Limb (tissue), 2 donors: ENCODE data around the gene SLC47A2.
"Not testable (repeated sequence)": the region's sequence is repeated elsewhere in the genome, so short reads cannot be mapped to it uniquely, and the experiment has no call there.

Experiments used
- DNase-seq, 2 donors: peaks; one replicate each; pipeline ENCODE4 v3.0.0-alpha.2; 2016; ENCODE audit errors: extremely low spot score in 2 of 2

Gene SLC47A2, protein sequence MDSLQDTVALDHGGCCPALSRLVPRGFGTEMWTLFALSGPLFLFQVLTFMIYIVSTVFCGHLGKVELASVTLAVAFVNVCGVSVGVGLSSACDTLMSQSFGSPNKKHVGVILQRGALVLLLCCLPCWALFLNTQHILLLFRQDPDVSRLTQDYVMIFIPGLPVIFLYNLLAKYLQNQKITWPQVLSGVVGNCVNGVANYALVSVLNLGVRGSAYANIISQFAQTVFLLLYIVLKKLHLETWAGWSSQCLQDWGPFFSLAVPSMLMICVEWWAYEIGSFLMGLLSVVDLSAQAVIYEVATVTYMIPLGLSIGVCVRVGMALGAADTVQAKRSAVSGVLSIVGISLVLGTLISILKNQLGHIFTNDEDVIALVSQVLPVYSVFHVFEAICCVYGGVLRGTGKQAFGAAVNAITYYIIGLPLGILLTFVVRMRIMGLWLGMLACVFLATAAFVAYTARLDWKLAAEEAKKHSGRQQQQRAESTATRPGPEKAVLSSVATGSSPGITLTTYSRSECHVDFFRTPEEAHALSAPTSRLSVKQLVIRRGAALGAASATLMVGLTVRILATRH

DNA sequence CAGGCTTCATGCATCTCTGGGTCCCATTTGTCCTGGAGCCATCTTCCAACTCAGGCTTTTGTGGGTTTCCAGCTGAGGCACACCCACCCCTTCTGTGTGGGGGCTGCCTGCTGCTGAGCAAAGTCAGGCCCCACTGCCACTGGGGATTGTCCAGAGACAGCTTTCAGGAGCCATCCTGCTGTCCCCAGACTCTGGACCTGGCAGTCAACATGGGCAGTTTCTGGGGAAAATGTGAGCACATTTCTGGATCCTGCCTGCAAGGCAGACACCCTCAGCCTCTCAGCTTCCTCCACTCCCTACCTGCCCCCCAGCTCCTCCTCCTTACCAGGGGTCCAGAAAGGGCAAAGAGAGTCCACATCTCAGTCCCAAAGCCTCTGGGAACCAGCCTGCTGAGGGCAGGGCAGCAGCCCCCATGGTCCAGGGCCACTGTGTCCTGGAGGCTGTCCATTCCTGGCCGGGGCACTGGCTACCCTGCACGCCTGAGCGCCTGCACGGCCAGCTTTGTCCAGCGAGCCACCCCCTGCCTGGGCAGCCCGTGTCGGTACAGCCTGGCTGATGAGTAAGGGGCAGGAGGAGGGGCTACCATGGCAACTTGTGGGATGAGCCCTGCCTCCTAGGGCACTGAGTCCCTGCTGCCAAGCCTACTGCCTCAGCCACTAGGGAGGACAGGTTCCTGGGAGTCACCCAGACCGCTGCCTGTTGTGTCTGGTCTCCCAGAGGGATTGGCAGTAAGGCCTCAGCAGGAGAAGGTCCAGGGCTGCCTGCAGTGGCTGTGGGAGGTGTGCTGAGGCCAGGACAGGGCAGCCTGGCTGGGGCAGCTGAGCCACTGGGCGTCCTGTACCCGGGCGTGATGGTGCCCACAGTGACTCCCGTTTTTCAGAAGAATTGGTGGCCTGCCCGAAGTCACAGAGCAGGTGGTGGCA, at the start of gene SLC47A2:
Gene SLC47A2, minus strand, starts transcription at position 477 of the 923 bp plus-strand sequence. Its CDS starts 29 bp downstream, at position 448.
- DNase-seq = no peak

- no peak for DNase-seq
These were observed 49.6 kb upstream of the SLC47A2 start for GRCh38 chr17:19766016-19766415.

- not testable (repeated sequence) for DNase-seq
These were observed 47.6 kb upstream of the SLC47A2 start for GRCh38 chr17:19763991-19764390.

DNA sequence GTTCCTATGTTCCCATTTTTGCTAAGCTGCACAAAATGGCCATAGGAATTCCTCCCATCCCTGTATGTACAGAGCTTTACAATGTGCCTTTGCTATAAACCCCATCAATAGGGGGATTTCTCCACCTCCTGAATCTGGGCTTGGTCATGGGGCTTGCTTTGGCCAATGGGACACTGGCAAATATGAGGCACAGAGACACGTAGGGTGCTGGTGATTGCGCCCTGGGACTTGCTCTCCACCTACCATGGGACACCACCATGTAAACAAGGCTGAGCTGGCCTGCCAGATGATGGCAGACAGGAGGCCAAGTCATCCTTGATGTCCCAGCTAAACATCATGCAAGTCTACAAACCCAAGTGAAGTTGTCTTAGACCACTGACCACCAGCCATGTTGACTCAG, 47.0 kb upstream of the SLC47A2 start:
- DNase-seq = no peak

- peak; percentile 59 to 63 for DNase-seq
These were observed 46.2 kb upstream of the SLC47A2 start for GRCh38 chr17:19762515-19762961.

- no peak for DNase-seq
These were observed 44.4 kb upstream of the SLC47A2 start for GRCh38 chr17:19760746-19761145.

GRCh38 chr17:19759568-19760549, 43.5 kb upstream of the SLC47A2 start:
- peak in 1 of 2 donors; percentile 21 for DNase-seq

DNA sequence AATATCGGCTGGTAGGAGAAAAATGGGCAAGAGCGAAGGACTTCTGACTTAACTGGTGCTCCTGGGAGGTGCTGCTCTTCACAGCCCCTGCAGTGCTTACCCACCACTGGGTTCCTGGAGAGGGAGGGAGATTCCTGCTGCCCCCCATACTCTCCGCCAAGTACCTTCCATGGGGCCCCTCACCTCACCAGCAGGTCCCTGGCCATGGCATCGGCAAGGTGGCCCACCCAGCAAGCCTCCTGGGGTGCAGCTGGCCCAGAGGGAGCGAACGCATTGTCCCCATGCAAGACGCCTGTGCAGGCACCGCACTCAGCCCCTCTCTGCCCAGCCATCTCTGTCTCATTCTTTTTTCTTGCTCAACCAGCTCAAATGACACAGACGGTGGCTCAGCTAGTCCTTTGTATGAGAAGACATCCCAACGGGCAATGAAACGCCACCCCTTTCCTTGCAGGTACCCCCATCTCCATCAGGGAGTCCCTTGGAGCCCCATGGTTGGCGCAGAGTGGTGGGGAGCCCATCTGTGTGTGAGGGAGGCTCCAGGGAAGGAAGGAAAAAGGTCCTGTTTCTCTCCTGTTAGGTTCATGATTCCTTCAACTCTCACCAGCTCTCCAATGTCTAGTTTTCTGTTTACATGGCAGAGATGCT, 41.3 kb upstream of the SLC47A2 start:
- no peak for DNase-seq

DNA sequence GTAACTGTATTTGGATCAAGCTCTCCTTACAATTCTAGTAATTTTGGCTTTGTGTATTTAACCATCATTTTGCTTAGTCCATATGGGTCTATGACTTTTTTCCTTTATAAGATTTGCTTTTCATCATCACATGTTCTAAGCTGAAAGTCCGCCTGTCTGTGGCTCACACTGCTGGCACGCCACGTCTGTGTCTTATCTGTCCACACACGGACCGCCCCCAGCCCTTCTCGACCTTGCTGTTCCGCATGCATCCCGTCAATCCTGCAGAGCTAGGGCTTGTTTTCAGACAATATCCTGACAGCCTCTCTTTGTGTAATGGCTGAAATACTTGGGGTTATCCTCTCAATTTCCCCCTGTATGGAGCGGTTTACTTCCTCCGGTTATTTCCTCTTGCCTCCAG, 40.2 kb upstream of the SLC47A2 start:
- DNase-seq = no peak

DNA sequence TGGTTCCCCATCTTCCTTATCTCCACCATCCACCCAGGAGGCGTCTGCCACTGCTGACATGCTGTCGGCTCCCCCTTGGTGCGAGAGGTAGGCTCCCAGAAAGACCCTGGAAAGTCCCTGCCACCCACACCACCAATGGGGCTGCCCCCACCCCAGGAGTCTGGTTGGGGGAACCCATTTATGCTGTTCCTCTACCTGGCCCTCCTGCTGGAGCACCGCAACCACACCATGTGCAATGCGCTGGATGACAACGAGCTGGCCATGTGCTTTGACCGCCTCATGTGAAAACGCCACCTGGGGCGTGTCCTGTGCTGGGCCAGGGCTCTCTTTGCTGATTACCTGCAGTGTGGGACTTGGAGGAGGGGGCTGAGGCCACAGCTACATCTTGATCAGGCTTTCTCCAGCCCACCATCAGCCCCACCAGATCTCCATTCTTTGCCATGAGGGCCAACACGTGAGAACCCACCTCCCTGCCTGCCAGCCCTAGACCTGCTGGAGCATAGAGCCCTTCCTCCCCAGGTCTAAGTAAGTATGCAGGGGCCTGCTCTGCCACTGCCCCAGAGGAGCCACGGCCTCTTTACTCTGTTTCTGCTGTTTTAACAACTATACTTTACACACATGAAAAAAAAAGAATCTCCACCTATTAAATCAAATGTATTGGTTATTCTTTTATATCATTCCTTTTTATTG, 39.6 kb upstream of the SLC47A2 start:
- no peak for DNase-seq

DNA sequence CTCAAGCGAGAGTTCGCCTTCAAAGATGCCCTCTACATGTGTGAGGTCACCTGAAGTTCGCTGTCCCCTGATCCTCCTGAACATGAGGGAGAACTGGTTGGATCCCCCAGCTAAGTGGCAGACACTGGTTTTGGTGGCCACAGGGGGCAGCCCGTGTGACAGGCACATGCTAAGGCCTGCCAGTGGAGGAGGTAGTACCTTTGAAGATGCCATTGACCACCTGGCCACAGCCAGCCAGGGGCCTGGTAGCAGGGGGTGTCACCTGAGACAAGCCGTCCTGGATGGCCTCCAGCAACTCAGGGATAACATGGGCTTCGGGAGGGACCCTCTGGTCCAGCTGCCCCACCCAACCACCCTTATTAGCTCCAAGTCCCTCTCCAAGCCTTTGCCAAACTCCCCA, 39.0 kb upstream of the SLC47A2 start:
- DNase-seq = no peak

DNA sequence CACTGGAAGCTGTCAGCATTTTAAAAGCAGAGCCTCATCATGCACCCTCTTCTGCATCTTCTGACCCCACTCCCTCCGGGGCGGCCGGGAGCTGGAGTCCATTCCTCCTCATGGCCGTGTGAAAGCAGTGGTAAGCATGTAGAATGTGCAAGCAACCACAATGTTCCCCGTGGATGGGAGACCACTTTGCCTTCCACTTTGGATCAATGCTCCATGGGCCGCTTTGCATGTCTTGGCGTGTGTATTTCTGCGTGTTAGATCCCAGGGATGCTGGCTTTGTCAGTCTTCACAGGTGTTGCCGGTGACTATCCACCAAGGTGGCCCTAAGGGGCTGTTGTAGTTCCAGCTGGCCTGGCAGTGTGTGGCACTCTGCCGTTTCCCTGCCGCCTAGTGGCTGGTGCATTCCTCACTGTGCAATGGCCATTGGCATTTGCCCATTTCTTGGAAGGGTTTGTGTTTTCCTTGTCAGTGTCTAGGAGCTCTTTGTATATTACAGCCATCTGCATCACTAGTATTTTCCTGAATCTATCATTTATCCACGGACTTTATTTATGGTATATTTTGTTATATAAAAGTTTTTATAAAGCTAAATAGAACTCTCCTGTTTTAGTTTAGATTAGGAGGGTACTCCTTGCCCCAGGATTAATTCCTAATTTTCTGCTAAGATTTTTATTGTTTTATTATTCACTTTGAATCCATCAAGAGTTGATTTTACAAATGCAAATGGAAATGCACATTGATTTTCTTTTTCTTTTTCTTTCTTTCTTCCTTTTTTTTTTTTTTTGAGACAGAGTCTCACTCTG, 37.5 kb upstream of the SLC47A2 start:
- DNase-seq = no peak

DNA sequence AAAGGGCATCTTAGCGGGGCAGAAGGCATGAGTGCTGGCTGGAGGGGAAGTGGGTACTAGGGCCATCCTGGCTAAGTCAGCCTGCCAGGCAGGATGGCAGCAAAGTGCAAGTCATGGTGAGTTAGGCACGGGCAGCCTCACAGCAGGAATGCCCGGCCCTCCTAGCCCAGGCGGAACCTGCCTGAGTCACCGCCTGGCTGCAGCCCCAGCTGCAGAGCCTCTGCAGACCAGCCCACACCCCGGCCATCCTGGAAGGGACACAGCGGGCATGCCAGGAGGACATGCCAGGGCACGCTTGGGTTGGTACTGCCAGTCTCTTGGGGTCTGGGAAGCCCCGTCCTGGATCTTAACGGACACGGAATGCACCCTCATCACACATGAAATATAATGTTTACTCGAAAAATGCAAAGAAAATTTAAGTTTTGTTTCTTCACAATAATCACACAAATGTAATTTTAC, 36.7 kb upstream of the SLC47A2 start:
- DNase-seq = no peak

- DNase-seq = no peak
These were observed 36.0 kb upstream of the SLC47A2 start for GRCh38 chr17:19752216-19753050.

GRCh38 chr17:19750835-19751234, 34.5 kb upstream of the SLC47A2 start:
- no peak for DNase-seq

GRCh38 chr17:19750020-19750572, 33.7 kb upstream of the SLC47A2 start:
- DNase-seq = no peak

GRCh38 chr17:19748807-19749193, 32.4 kb upstream of the SLC47A2 start:
- no peak for DNase-seq
